Ascending aorta (tissue), 2 donors: ENCODE results near the gene ICOS. TPM values are rescaled to one million over a fixed set of nuclear protein-coding genes. Genes with fewer than 3 reads are reported as not detected.

Experiments used
- DNase-seq, 2 donors: peaks; one replicate each; pipeline ENCODE4 v3.0.0-alpha.2; 2019; ENCODE audit warnings: low spot score in 2 of 2
- H3K27ac ChIP-seq, 2 donors: fragments of 200-600 bp; sonication (generic); one replicate each; pipeline ENCODE4 v1.5.1; 2016 to 2017; ENCODE audit warnings: mild to moderate bottlenecking in 1 of 2
- H3K27me3 ChIP-seq: fragments of 200-600 bp; sonication (generic); one replicate; pipeline ENCODE4 v1.5.1; 2017
- H3K36me3 ChIP-seq, 2 donors: fragments of 200-600 bp; sonication (generic); one replicate each; pipeline ENCODE4 v1.5.1; 2016
- H3K4me1 ChIP-seq, 2 donors: fragments of 200-600 bp; sonication (generic); one replicate each; pipeline ENCODE4 v1.5.1; 2016 to 2017; ENCODE audit warnings: mild to moderate bottlenecking in 1 of 2
- H3K4me3 ChIP-seq, 2 donors: fragments of 200-600 bp; sonication (generic); one replicate each; pipeline ENCODE4 v1.5.1; 2016 to 2017; ENCODE audit warnings: mild to moderate bottlenecking in 1 of 2
- H3K9me3 ChIP-seq, 2 donors: fragments of 200-600 bp; sonication (generic); one replicate each; pipeline ENCODE4 v1.5.1; 2016
- CTCF ChIP-seq, 3 experiments: fragments of 200-600 bp in 2 of 3; fragments of 450-650 bp in 1 of 3; sonication (generic) in 2 of 3; IDR thresholded peaks; one replicate each; pipeline ENCODE4 v1.5.1; 2016 to 2019; ENCODE audit warnings: antibody characterized with exemption in 3 of 3, mild to moderate bottlenecking in 1 of 3, moderate library complexity in 1 of 3
- intact Hi-C: fragments of 100-400 bp; cut with DNase I; formaldehyde crosslinking; loops from one replicate; pipeline ENCODE4 v1.15.1; 2023
- total RNA-seq: library from RNA; depleted of rRNA; stranded (reverse); fragments of >200 nt; gene quantifications from one replicate; pipeline ENCODE4 v1.1.0, GENCODE V29; 2016

ICOS gene
- total RNA-seq, 1 donor from 2014 or later = not detected

- Histone ChIP-seq H3K9me3 (no peaks in the 10 kb centered on the region), H3K36me3 (no peaks in the 10 kb centered on the region), H3K4me3 (no peak overlapping the region), H3K27ac (peak overlapping the region; percentile 49 to 69), H3K27me3 (no peaks in the 10 kb centered on the region), H3K4me1 (peaks cover 0 to 7% of the 10 kb centered on the region in 2 donors)
- DNase-seq = no peak
- TF ChIP-seq CTCF (IDR thresholded peaks at IDR 0.05) = no peak
- intact Hi-C loops = no loop called here
Observed at GRCh38 chr2:203934041-203934492, 2.5 kb upstream of the ICOS start.

DNA sequence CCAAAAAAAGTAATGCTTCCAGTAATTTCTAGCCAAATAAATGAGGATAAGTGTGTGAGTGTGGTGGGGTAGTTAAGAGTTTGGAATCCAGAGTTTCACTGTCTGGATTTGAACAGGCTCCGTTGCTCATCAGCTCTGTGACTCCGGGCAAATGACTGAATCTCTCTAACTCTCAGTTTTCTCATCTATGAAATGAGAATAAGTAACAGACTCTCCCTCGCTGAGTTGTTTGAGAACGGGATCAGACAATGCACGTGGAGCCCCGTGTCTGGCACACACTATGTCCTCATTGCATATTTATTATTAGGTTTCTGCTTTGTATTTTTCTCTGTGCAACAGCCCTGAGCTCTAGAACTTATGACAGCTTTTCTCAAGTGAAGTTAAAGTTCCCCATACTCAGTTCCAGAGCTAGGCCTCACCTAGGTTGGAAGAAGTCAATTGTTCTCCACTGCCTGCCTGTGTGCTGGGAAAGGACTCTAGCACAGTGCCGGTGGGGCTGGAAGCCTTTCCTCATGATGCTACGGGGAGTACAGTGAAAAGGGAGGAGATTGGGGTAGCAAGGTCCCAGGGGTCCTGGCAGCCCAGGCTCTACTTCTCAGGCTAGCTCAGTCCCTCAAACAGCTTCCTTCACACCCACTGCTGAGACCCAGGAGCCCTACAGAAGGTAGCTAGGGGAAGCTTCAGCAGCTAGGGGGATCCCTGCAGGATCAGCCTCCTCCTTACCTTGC lies 1.7 kb upstream of the ICOS start:
- no peaks in the 10 kb centered on the region for H3K9me3 ChIP-seq
- H3K4me3 ChIP-seq = no peak overlapping the region
- intact Hi-C loops = no loop called here
- TF ChIP-seq CTCF (IDR thresholded peaks at IDR 0.05) = no peak
- H3K27ac ChIP-seq = peak overlapping the region; percentile 49 to 69
- DNase-seq = no peak
- no peaks in the 10 kb centered on the region for H3K36me3 ChIP-seq
- H3K4me1 ChIP-seq = peaks cover 0 to 6% of the 10 kb centered on the region in 2 donors
- H3K27me3 ChIP-seq = no peaks in the 10 kb centered on the region

DNA sequence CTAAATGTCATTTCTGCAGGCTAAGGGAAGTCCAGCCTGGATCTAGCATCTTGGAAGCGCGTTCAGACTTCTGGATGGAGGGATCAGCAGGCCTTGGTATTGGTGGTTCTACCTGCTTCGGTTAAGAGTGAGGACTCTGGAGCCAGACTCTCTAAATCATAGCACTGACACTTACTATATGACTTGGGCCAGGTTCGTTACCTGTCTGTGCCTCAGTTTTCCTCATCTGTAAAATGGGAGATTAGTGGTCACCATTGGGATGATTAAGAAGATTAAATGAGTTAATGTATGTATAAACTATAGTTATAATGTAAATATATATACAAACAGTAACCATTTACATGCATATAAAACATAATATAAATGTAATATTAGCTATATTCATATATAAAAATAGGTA lies 995 bp upstream of the ICOS start:
- no peak for TF ChIP-seq CTCF (IDR thresholded peaks at IDR 0.05)
- DNase-seq = no peak
- Histone ChIP-seq H3K9me3 (no peaks in the 10 kb centered on the region), H3K27ac (no peak overlapping the region), H3K4me3 (no peak overlapping the region), H3K27me3 (no peaks in the 10 kb centered on the region), H3K36me3 (no peaks in the 10 kb centered on the region), H3K4me1 (peaks cover 0 to 6% of the 10 kb centered on the region in 2 donors)
- intact Hi-C loops = no loop called here

- H3K27me3 ChIP-seq = no peaks in the 10 kb centered on the region
- H3K36me3 ChIP-seq = no peaks in the 10 kb centered on the region
- no peaks in the 10 kb centered on the region for H3K9me3 ChIP-seq
- no peak for TF ChIP-seq CTCF (IDR thresholded peaks at IDR 0.05)
- DNase-seq = no peak
- H3K27ac ChIP-seq = no peak overlapping the region
- intact Hi-C loops = no loop called here
- H3K4me1 ChIP-seq = peaks cover 0 to 6% of the 10 kb centered on the region in 2 donors
- H3K4me3 ChIP-seq = no peak overlapping the region
Observed at GRCh38 chr2:203936949-203937348, 386 bp downstream of the ICOS start.

DNA sequence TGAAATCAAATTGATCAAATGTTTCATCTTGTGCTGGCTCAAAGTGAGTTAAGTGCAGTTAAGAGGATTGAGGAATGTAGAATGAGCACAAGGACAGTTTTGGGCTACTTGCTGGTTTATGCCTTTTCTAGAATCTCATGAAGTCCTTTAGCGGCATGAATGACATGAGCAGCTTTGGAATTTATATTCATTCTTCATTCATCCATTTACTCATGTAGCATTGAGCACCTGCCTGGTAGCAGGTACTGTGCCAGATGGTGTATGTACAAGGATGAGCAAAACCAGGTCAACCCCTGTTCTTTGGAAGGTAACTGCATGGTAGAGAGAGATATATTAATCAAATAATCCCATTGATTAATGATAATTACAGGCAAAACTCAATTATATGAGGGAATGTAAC lies 1.2 kb downstream of the ICOS start:
- intact Hi-C loops = no loop called here
- no peak overlapping the region for H3K27ac ChIP-seq
- no peaks in the 10 kb centered on the region for H3K27me3 ChIP-seq
- no peaks in the 10 kb centered on the region for H3K36me3 ChIP-seq
- DNase-seq = no peak
- peaks cover 0 to 6% of the 10 kb centered on the region in 2 donors for H3K4me1 ChIP-seq
- no peaks in the 10 kb centered on the region for H3K9me3 ChIP-seq
- no peak overlapping the region for H3K4me3 ChIP-seq
- no peak for TF ChIP-seq CTCF (IDR thresholded peaks at IDR 0.05)
